Gastroesophageal sphincter (tissue), 3 donors: ENCODE results near the gene CADM2.

Experiments
- EP300 ChIP-seq: sonication (generic); formaldehyde crosslinking; IDR thresholded peaks from one replicate; pipeline ENCODE4 v1.6.1; 2017; ENCODE audit warnings: antibody characterized with exemption, mild to moderate bottlenecking
- TF ChIP-seq, protein P1 (sequence below), 4 experiments: fragments of 200-600 bp in 2 of 4; fragments of 450-650 bp in 2 of 4; sonication (generic) in 1 of 4; IDR thresholded peaks; one replicate each; pipeline ENCODE4 v1.5.1; 2017 to 2019; ENCODE audit warnings: antibody characterized with exemption in 4 of 4, mild to moderate bottlenecking in 2 of 4, moderate library complexity in 2 of 4

DNA sequence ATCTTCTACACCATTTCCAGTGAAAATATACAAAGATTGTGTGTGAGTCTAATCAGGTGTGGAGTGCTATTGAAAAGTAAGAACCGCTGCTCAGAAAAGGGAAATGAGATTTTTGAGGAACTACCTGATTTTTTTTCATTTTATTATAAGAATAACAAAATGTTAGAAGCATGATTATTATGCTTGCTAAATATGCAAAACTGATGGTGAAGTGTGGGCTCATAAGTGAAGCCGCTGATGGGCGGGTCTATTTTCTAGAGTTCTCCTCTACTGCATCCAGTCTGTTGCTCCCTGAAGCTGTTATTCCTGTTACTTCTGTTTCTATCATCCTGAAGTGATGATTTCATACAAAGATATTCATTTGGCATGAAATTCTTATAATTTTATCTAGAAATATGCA is 612.0 kb downstream of the CADM2 start:
- TF ChIP-seq, protein P1, sequence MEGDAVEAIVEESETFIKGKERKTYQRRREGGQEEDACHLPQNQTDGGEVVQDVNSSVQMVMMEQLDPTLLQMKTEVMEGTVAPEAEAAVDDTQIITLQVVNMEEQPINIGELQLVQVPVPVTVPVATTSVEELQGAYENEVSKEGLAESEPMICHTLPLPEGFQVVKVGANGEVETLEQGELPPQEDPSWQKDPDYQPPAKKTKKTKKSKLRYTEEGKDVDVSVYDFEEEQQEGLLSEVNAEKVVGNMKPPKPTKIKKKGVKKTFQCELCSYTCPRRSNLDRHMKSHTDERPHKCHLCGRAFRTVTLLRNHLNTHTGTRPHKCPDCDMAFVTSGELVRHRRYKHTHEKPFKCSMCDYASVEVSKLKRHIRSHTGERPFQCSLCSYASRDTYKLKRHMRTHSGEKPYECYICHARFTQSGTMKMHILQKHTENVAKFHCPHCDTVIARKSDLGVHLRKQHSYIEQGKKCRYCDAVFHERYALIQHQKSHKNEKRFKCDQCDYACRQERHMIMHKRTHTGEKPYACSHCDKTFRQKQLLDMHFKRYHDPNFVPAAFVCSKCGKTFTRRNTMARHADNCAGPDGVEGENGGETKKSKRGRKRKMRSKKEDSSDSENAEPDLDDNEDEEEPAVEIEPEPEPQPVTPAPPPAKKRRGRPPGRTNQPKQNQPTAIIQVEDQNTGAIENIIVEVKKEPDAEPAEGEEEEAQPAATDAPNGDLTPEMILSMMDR (IDR thresholded peaks at IDR 0.05), result no peak
- TF ChIP-seq EP300, result no peak
